Measurements from ENCODE around the gene P2RY6. TPM values are rescaled to one million over a fixed set of nuclear protein-coding genes. Genes with fewer than 3 reads are reported as not detected.
A peak's percentile ranks its signal among the peaks of the same experiment; 100 is the strongest.

P2RY6 gene
- total and polyA plus RNA-seq, 2 of the 4 experiments (the other 2 are of a cell fraction), result 0.44 TPM; not detected in 1

DNA sequence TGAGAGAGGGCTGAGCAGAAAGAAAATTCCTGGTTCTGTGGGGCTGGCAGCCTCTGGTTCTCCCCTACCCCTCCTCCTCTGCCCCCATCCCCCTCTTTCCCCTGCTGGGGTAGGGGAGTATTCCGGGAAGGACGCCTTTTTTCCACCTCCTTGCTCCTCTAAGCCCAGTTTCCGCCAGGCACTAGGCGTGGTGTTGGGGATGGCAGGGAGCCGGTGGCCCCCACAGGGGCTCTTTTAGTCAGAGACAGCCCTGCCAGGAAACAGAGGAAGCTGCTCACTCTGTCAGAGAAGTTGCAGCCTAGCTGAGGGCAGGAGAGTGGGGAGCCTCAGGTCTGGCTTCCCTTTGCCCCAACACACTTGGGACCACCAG is 20.4 kb downstream of the P2RY6 start:
- Histone ChIP-seq H3K23ac (ENCODE audit: low read depth, low read length) (no peak overlapping the region), H2AFZ (replicated peaks; ENCODE audit: low read length, poor library complexity) (no peak overlapping the region), H3K9ac (ENCODE audit: low read depth, low read length) (no peak overlapping the region), H3K79me1 (ENCODE audit: low read depth in 1 of 2, low read length in 2 of 2) (no peaks in the 10 kb centered on the region), H4K5ac (ENCODE audit: low read depth, low read length) (no peak overlapping the region), H4K8ac (ENCODE audit: low read depth in 2 of 2, low read length in 2 of 2) (0 out of 4 replicates have a peak overlapping the region, but pooled peaks of 1 of the 2 experiments have one; percentile 3), H3K4me3 (ENCODE audit: insufficient read depth, low read depth, low read length) (no peak overlapping the region), H2BK15ac (ENCODE audit: low read depth, low read length) (no peak overlapping the region), H3K4me1 (ENCODE audit: control insufficient read depth, insufficient read depth, low read length) (peaks cover 10% of the 10 kb centered on the region), H3K9me3 (ENCODE audit: control insufficient read depth, insufficient read depth, low read length) (no peaks in the 10 kb centered on the region), H3K56ac (ENCODE audit: extremely low read depth, insufficient read depth, low read length) (no peak overlapping the region), H4K91ac (ENCODE audit: insufficient read depth, low read depth, low read length) (no peak overlapping the region), H2AK9ac (replicated peaks; ENCODE audit: low read depth, low read length, poor library complexity) (no peak overlapping the region), H2BK120ac (ENCODE audit: low read depth, low read length) (no peak overlapping the region; the same call in 1 of the 2 replicates), H3K36me3 (ENCODE audit: control insufficient read depth, insufficient read depth, low read length) (no peaks in the 10 kb centered on the region), H2BK20ac (ENCODE audit: low read depth, low read length) (no peak overlapping the region), H2AK5ac (ENCODE audit: low read depth, low read length) (peak overlapping the region; percentile 45; the same call in 1 of the 2 replicates), H4K20me1 (ENCODE audit: insufficient read depth, low read length) (no peaks in the 10 kb centered on the region), H3K14ac (replicated peaks; ENCODE audit: low read depth, low read length) (no peak overlapping the region), H3K9me1 (ENCODE audit: insufficient read depth, low read length) (peaks cover 18% of the 10 kb centered on the region), H3K4ac (ENCODE audit: low read depth, low read length) (no peak overlapping the region), H3K18ac (ENCODE audit: low read depth, low read length) (no peak overlapping the region), H2BK5ac (ENCODE audit: low read depth, low read length, poor library complexity, severe bottlenecking) (no peak overlapping the region), H3K27me3 (ENCODE audit: control insufficient read depth, insufficient read depth, low read length) (no peaks in the 10 kb centered on the region), H3K4me2 (ENCODE audit: low read depth, low read length) (no peak overlapping the region), H3K27ac (ENCODE audit: insufficient read depth, low read length) (no peak overlapping the region)
- TF ChIP-seq CEBPB (IDR thresholded peaks at IDR 0.05; ENCODE audit: low read depth, low read length) (no peak), RCOR1 (IDR thresholded peaks at IDR 0.05; ENCODE audit: insufficient replicate concordance, low read length) (no peak), RAD21 (IDR thresholded peaks at IDR 0.05; ENCODE audit: low read length) (no peak), MAZ (IDR thresholded peaks at IDR 0.05; ENCODE audit: borderline replicate concordance, low read depth, low read length) (no peak), BHLHE40 (IDR thresholded peaks at IDR 0.05; ENCODE audit: low read depth, low read length) (no peak), SMC3 (IDR thresholded peaks at IDR 0.05; ENCODE audit: low read depth, low read length) (no peak), MAFK (IDR thresholded peaks at IDR 0.05; ENCODE audit: low read depth, low read length) (no peak), CHD1 (IDR thresholded peaks at IDR 0.05; ENCODE audit: low read depth, low read length) (no peak)
- CTCF ChIA-PET, result interaction anchor here (1.3 kb wide), 1 partner anchor 43 kb away, joined by 6 read pairs; no protein-coding TSS in a partner anchor
- BruUV-seq (replicated peaks), result no TSS peak
- intact Hi-C loops (cut with micrococcal nuclease) (no loop called here), in situ Hi-C loops (cut with MboI; ENCODE audit: low sequenced_read_pairs) (no loop called here), dilution Hi-C loops (cut with HindIII; ENCODE audit: low sequenced_read_pairs, unreplicated experiment) (no loop called here)
- POLR2A ChIA-PET (ENCODE audit: unreplicated experiment), result no interaction called here
- DNase-seq (no peak), ATAC-seq (ENCODE audit: low read depth) (no peak)
- no CpG with 5 or more reads among the region's 5 CpGs for WGBS, 2 experiments (ENCODE audit: extremely low coverage in 2 of 2, insufficient read length in 1 of 2)

Data from IMR-90 (cell line).